HG03159 (cell line): ENCODE measurements around the gene SGIP1.
"Not testable (repeated sequence)": the region's sequence is repeated elsewhere in the genome, so short reads cannot be mapped to it uniquely, and the experiment has no call there.

Source experiments
- ATAC-seq: cut with Tn5 transposase; IDR thresholded peaks from one replicate; pipeline ENCODE4 v1.9.1; 2021; ENCODE audit warnings: mild to moderate bottlenecking, moderate library complexity; ENCODE audit not compliant: unreplicated experiment

Gene SGIP1

DNA sequence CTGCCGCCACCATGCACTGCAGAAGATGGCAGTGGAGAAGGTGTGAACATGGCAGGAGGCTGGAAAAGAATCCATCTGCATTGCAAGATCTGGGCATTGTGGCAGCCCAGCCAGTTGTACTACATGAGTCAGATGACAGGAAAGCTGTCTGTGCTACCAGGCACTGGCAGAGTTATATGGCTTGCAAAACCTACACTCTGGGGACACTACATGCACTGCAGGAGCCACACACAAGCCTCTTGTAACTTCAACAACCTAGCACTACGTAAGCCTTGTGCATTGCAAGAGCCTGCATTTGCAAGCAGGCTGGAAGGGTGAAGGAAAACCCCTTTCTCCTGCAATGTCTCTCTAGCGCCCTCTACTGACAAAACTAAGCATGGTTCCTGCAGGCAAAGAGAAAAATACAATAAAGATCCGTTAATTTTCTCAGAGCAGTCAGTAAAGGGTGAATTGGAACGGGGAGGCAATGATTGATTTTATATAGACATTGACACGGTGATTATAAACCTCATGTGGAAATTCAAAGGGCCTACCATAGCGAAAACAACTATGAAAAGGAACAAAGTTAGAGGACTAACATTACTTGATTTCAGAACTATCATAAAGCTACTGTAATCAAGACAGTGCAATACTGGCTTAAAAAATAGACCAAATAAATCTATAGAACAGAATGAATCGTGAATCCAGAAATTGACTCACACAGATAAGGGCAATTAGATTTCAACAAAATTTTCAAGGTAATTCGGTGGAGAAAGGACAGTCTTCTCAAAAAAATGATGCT lies 192.1 kb downstream of the SGIP1 start:
- peak; percentile 84 for ATAC-seq

DNA sequence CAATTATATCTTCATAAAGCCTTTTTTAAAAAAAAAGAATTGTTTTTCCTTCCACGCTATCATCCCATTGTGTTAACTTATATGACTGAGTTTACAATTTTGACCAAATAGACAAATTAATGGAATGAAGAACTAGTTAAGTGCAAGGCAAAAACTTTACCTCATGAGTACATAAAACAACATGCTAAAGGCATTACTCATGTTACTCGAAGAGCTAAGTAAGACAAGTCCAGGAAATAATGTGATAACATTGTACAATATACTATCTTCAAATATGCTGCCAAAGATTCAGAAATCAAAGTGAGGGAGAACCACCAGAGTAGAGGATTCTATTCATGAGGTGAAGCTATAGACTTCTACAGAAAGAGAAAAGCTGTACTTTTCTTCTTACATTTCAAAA lies 194.1 kb downstream of the SGIP1 start:
- no peak for ATAC-seq

DNA sequence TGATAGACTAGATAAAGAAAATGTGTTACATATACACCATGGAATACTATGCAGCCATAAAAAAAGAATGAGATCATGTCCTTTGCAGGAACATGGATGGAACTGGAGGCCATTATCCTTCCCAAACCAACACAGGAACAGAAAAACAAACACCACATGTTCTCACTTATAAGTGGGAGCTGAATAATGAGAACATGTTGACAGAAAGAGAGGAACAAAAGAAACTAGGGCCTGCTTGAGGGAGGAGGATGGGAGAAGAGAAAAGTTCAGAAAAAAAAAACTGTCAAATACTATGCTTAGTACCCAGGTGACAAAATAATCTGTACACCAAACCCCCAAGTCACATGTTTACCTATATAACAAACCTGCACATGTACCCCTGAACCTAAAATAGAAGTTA lies 194.8 kb downstream of the SGIP1 start:
- ATAC-seq: not testable (repeated sequence)

DNA sequence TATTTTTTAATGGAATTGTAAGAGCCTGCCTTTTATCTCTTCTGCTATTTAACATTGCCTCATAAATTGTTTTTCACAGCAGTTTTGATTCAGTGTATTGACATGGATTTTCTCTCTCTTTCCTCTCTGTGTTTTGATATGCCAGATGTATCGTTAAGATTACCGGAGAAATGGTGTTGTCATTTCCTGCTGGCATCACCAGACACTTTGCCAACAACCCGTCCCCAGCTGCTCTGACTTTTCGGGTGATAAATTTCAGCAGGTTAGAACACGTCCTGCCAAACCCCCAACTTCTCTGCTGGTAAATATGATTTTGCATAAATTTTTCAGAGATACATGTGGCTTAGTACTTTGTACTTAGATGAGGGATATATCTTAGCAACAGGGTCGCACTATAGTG lies 195.2 kb downstream of the SGIP1 start:
- no peak for ATAC-seq

DNA sequence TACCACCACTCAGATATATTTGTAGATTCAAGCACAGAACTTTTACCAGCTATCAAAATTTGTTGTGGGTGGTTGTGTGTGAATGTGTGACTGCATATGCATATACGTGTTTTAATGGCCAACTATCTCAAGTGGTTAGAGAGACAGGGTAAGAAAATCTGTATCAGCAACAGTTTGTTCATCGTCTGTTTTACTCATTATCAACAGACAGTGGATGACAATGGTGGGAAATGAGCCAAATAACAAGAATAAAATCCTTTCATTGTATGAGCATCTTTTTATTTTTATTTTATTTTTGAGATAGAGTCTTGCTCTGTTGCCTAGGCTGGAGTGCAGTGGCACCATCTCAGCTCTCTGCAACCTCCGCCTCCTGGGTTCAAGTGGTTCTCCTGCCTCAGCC lies 195.6 kb downstream of the SGIP1 start:
- no peak for ATAC-seq

DNA sequence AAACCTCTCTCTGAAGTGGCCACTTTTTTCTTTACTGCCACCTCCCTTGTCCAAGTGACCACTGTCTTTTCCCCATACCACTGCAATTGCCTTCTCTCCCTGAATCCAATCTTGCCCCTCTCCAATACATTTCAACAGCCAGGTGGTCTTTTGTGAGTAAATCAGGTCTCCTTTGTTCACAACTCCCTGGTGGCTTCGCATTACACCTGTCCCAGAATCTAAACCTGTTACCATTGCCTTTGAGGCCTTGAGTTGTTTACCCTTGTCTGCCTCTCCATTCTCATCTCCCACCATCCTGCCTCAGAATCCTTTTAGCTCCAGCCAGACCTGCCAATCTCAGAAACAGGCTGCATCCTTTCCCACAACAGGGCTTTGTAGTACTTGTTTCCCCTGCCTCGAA lies 196.5 kb downstream of the SGIP1 start:
- ATAC-seq: no peak

DNA sequence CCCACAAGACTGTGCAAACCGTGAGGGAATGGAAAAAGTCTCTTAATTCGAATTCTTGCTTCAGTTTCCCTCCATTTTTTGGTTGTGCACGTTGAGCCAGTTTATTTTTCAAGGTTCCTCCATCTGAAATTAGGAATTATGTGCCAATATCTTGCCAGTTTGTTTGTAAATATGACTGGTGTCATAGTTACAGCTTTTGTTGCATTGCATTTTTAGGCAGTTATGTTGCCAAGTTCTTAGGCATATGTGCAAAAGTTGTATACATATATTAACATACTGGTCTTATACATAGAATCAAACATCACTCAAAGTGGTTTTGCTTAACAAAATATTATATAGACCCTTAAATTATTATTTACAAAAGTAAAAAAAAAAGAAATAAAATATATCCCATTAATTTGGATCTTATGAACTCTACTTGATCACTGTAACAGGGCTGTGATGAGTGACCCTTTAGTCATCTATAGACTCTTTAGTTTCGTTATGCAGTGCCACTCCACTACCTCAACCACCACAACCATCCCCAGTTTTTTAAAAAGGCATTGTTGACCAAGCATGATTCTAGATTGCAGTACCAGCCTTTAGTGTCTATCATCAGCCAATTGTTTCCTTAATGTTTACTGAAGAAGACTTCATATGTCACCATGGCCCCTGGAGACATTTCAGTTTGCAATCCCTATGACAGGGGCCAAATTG lies 197.4 kb downstream of the SGIP1 start:
- ATAC-seq: peak; percentile 42

DNA sequence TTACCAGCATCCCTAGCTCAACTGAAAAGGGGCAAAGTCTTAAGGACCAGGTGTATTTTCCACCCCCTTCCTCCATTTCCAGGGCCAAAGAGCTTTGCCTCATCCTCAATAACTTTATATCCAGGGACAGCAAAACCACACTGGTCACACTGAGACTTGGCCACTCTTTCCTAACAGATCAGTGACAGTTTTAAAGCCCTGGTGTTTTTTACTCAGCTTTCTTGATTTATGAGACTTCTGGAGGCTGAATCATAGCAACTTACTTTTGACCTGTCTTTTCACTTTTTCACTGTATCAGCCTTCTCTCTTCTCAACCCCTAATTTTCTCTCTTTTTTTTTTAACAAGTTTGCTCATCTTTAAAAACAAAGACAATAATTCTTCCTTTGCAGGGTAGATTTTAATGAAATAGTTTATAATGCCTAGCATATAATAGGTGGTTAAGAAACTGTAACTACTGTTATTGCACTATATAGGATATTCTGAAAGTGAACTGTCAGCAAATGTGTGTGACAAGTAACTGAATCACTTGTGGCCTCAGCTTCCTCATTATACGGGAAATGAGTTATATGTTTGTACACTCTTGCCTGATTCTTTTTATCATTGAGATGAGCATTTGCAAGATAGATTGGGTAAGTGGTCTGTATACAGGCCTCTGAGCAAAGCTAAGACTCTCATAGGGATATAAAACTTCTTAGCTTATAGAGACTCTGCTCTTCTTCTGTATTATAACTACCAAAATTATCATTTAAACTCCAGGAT lies 198.6 kb downstream of the SGIP1 start:
- ATAC-seq: no peak

DNA sequence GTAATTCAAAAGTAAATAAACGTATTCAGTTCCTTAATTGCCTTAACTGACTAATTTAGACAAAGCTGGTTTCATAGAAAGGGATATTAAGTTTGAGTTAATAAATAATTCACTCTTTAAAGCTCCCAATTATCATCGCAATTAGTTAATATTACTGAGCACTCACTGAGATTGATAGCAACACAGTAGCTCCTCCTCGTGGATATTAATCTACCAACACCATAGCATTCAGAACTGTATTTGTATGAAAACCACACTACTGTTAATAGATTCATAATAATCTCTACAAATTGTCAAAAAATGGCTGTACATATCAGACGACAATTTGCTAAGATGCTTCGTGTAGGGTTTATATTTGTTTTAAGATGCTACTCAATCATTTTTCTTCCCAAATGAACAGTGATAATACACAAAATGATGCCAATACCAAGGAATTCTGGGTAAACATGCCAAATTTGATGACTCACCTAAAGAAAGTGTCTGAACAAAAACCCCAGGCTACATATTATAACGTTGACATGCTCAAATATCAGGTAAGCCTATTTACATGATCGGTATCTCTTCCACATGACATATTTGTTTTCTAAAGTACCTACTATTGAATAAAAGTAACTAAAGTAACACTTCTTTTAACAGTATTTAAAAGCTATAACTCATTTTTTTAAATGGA lies 199.5 kb downstream of the SGIP1 start:
- no peak for ATAC-seq

DNA sequence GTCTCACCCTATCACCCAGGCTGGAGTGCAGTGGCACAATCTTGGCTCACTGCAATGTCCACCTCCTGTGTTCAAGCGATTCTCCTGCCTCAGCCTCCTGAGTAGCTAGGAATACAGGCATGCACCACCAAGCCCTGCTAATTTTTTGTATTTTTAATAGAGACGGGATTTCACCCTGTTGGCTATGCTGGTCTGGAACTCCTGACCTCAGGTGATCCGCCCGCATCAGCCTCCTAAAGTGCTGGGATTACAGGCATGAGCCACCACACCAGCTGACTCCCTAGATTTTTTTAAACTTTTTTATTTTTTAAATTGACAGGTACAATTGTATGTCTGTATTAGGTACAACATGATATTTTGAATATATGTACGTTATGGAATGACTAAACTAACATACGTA lies 200.6 kb downstream of the SGIP1 start:
- ATAC-seq: not testable (repeated sequence)

DNA sequence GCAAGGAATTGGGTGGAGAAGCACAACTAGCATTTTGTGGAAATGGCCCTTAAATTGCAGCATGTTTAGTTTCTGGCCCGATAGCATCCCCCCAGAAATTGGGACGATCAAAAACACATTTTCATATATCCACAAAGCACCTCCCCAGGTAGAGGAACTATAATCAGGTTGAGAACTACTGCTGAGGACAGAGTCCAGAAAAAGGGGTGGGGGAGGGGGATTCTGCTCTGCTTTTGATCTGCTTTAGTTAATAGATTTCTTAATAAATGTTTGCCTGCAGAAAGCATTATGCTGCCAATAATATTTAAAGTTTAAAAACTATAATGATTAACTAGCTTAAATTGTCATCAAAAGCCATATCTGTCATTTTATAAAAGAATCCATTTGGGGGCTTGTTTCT lies 203.9 kb downstream of the SGIP1 start:
- ATAC-seq: no peak

DNA sequence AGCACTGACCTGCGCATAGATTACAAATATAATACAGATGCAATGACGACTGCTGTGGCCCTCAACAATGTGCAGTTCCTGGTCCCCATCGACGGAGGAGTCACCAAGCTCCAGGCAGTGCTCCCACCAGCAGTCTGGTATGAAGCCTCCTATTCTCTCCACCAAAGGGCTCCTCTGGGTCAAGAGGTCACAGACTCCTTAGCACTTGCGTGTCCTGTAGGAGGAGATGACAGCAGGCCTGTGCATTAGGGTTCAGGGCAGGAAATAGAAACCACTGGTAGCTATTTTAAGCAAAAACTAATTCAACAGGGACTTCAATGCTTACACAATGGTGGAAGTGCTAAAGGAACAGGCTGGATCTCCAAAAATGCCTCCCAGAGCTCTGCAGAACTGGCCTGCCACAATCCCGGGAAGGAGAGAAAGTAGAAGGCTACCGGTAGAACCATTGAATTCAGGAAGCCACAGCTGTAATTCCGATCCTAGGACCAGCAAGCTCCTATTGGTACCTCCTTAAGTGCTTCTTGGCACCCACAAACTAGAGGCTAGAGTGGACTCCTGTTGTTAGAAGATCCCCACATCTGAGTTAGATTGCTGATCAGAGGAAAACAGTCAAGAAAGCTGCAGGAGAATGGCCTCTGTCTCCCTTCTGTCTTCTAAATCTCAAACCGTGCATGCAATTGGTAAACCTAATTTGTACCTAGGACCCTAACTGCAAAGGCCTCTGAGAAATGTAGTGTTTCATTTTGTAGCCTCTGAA lies 205.6 kb downstream of the SGIP1 start:
- ATAC-seq: no peak

DNA sequence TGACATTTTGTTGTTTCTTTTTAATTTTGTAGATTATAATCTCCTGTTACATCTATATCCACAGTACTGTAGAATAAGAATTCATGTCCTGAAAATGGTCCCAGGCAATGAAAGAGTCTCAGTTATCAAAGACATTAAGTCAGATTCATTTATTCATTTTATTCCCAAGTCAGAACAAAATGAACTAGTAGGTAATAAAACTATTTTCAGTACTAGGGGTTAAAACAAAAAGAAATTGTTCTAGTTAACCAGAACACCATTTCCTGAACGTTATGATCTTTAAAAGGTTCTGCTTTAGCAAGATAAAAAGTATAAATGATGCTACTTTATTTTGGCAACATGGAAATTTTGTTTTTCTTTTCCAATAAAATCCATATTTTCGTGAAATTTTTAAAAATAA lies 211.5 kb downstream of the SGIP1 start:
- ATAC-seq: no peak

DNA sequence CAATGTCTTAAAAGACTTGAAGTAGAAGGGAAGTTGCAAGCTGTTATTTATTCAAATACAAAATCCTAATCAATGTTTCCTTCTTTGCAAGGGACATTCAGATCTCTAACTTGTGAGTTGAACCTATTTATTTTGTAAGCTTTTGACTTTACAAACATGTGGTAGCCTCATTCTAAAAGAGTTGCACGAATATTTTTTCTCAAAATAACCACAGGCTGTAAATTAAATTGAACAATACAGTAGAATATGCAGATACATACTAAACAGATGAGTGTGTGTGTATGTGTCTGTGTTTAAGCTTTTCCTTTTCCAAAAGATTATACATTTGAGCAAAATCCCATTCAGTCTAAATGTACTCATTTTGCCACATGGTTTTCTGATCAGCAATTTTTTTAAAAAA lies 213.5 kb downstream of the SGIP1 start:
- no peak for ATAC-seq

DNA sequence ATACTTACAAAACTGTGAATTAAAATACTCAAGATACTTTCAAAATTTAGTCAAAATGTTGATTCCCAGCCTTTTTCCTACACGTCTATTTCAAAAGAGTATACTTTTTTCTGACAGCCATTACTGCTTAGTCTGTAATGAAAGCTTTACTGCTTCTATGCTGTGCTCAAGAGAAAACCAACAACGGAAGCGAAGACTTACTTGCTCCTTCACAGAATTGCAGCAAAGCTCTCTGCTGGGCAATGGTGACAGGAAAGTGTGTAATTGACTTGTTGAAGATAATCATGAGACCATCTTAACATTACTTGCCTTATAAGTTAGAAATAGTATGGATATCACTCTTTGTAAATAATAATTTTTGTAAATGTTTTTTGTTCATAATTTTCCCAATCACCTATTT lies 216.6 kb downstream of the SGIP1 start:
- ATAC-seq: no peak

DNA sequence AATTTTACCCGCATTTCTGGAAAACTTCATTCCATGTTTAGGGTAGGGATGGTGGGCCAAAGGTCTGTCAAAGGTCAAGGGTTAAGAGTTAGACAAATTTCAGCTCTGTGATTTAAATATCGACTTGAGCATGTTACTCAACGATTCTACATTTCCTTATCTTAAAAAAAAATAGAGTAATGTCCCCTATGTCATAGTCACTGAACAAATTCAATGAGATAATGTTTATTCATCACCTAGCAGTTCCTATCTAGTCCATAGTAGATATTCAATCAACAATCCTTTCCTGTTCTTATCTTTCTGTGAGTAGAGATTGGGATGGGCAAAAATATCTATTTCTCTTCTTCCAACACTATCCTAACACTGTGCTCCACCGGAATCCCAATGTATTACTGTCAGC lies 217.2 kb downstream of the SGIP1 start:
- no peak for ATAC-seq

DNA sequence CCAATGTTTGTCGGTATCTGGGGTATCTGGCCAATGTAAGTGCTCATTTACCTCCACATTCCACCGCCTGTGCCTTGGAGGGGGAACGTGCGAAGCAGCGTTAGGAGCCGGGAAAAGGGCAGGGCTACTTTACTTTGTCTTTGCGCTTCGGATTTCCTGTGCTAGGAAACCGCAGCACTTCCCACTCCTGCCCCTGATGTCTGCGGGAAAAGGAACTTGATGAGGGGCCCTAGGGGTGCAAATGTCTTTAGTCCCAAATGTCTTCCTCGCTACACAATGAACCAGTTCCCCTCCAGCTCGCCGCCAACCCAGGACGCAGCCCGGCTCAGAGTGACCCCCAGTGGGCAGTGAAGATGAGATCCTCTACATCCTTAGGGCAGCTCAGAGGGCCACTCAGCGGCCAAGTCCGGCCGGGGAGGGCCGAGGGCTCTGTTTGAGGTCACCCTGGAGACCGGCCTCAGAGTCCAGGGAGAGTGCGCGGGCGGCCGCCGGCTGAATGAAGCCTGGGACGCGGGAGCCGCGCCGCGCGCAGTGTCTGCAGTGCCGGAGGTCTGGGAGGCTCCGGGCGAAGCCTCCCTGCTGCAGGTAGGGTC lies 218.1 kb downstream of the SGIP1 start, which contains the start of gene DYNLT5:
TSS of gene DYNLT5 (plus strand) at position 460 of the 593 bp plus-strand sequence. CDS start 2,200 bp downstream, outside the sequence.
- peak; percentile 45 for ATAC-seq

DNA sequence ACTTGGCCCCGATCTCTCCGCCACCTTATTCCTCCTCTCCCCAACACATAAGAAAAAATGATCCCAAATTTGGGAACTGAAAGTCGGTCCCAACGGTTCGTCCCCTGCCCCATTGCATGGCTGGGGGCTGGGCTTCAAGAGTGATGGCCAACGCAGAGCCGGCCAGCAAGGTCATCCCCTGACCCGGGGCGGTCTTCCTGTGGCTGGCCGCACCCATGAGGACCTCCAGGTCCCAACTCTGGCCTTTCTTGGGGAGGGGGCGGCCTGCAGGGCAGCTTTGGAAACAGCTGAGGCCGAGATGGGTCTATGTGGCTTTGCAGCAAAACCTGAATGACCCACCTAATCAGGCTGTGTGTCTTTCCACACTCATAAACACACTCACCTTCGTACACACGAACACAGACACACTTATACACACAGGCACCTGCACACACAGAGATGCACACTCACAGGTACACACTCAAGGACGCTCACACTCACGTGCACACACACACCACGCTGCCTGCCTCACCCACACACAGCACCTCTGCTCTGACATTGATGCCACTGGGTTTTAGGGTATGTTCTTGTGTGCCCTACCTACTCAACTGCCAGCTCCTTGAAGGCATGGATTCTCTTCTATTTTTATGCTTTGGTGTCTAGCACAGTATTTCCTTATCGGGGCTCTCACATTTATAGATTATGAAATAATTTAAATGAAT lies 218.9 kb downstream of the SGIP1 start:
- ATAC-seq: no peak

DNA sequence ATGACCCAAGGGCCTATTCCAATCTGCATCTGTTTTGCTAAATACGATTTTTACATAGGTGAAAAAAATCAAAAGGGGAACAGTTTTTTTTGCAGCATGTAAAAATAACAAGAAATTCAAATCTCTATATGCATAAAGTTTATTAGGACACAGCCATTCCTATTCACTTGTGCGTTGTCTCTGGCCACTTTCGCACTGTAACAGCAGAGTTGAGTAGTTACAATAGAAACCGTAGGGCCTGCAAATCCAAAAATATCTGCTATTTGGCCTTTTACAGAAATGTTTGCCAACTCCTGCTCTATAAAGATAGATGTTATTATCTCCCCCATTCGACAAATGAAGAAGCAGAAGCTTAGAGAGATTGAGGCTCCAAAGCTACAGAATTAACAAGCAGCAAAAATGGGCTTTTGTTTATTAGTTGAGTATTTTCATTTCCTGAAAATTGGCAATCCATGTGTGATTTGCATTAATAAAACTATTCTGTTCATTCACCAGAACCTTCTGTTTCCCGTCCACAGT lies 223.8 kb downstream of the SGIP1 start:
- ATAC-seq: peak; percentile 33
